Transverse colon (tissue), 4 donors: Measurements from ENCODE around the gene TNS1. TPM values are rescaled to one million over a fixed set of nuclear protein-coding genes. Genes with fewer than 3 reads are reported as not detected.

Experiments
- DNase-seq: peaks from one replicate; pipeline ENCODE4 v3.0.0-alpha.2; 2019
- H3K27ac ChIP-seq, 4 donors: fragments of 200-600 bp; sonication (generic); 2 replicates each; pipeline ENCODE4 v1.5.1; 2016 to 2018; ENCODE audit warnings: inconsistent platforms in 4 of 4
- H3K27me3 ChIP-seq: fragments of 200-600 bp; sonication (generic); 2 replicates; pipeline ENCODE4 v1.5.1; 2017; ENCODE audit warnings: inconsistent platforms
- H3K36me3 ChIP-seq, 4 donors: fragments of 200-600 bp; sonication (generic); 2 replicates each; pipeline ENCODE4 v1.5.1; 2017 to 2019; ENCODE audit warnings: inconsistent platforms in 4 of 4
- H3K4me1 ChIP-seq, 4 donors: fragments of 200-600 bp; sonication (generic); 2 replicates each; pipeline ENCODE4 v1.5.1; 2017 to 2020; ENCODE audit warnings: inconsistent platforms in 4 of 4
- H3K4me3 ChIP-seq, 4 donors: fragments of 200-600 bp; sonication (generic); 1 replicate in 1 of 4; 2 replicates in 3 of 4; pipeline versions ENCODE4 v1.5.1 to v1.6.1; 2017 to 2019; ENCODE audit warnings: inconsistent platforms in 4 of 4
- H3K9me3 ChIP-seq, 2 donors: fragments of 200-600 bp; sonication (generic); 2 replicates each; pipeline ENCODE4 v1.5.1; 2017 to 2019; ENCODE audit warnings: inconsistent platforms in 2 of 2
- CTCF ChIP-seq, 5 experiments: fragments of 200-600 bp in 3 of 5; fragments of 450-650 bp in 2 of 5; sonication (generic) in 3 of 5; IDR thresholded peaks; 1 replicate in 2 of 5; 2 replicates in 3 of 5; pipeline ENCODE4 v1.5.1; 2016 to 2017; ENCODE audit warnings: antibody characterized with exemption in 5 of 5, inconsistent platforms in 3 of 5, mild to moderate bottlenecking in 2 of 5, moderate library complexity in 1 of 5
- EP300 ChIP-seq: sonication (generic); formaldehyde crosslinking; IDR thresholded peaks from one replicate; pipeline ENCODE4 v1.6.1; 2017; ENCODE audit warnings: antibody characterized with exemption, low read depth
- POLR2A ChIP-seq: fragments of 450-650 bp; IDR thresholded peaks from one replicate; pipeline ENCODE4 v1.6.1; 2016; ENCODE audit warnings: antibody characterized with exemption, mild to moderate bottlenecking, moderate library complexity
- POLR2AphosphoS5 ChIP-seq, 3 donors: sonication (generic); formaldehyde crosslinking; IDR thresholded peaks; one replicate each; pipeline ENCODE4 v1.6.1; 2016; ENCODE audit warnings: antibody characterized with exemption in 3 of 3
- WGBS, 2 donors: methylation state at CpG; one replicate each; pipeline ENCODE4 v1.1.5; 2018; ENCODE audit warnings: low coverage in 1 of 2; 5-methylcytosine and 5-hydroxymethylcytosine counted together
- in situ Hi-C, 4 donors: fragments of 200-750 bp; cut with MboI; loops; one replicate each; pipeline versions ENCODE4 v1.15.0 to v1.15.1; 2017; ENCODE audit warnings: low sequenced_read_pairs in 3 of 4, low pct_ligation_motif_present in 1 of 4, low pct_unique_long_range_greater_than_20kb in 1 of 4
- intact Hi-C: fragments of 100-400 bp; cut with DNase I; formaldehyde crosslinking; loops from one replicate; pipeline ENCODE4 v1.15.1; 2023; ENCODE audit warnings: low total_unique reads
- total RNA-seq, 4 donors: library from RNA; depleted of rRNA; stranded (reverse); fragments of >200 nt; gene quantifications; one replicate each; pipeline ENCODE4 v1.1.0, GENCODE V29; 2016

TNS1 gene
- total RNA-seq, 4 donors from 2014 or later: 101 to 487 (median 231) TPM

- TF ChIP-seq CTCF (IDR thresholded peaks at IDR 0.05) (no peak), EP300 (no peak), POLR2A (no peak), POLR2AphosphoS5 (IDR thresholded peaks at IDR 0.05) (no peak)
- H3K27me3 ChIP-seq: peaks cover 4% of the 10 kb centered on the region
- in situ Hi-C loops: no loop called here
- H3K27ac ChIP-seq: no peak overlapping the region
- no peak for DNase-seq
- intact Hi-C loops: no loop called here
- no peaks in the 10 kb centered on the region for H3K36me3 ChIP-seq
- no peaks in the 10 kb centered on the region for H3K9me3 ChIP-seq
- H3K4me1 ChIP-seq: no peaks in the 10 kb centered on the region
- no peak overlapping the region for H3K4me3 ChIP-seq
- WGBS, 2 donors: 100% methylated on average over 3 of the region's 5 CpGs; no CpG with 5 or more reads in 1 of the 2 donors
These were observed 40.9 kb upstream of the TNS1 start for GRCh38 chr2:218043701-218044109.

- no peak overlapping the region for H3K4me3 ChIP-seq
- intact Hi-C loops: no loop called here
- no peaks in the 10 kb centered on the region for H3K4me1 ChIP-seq
- in situ Hi-C loops: no loop called here
- no peaks in the 10 kb centered on the region for H3K9me3 ChIP-seq
- TF ChIP-seq POLR2A: no peak
- no peak for TF ChIP-seq CTCF (IDR thresholded peaks at IDR 0.05)
- no peak for TF ChIP-seq POLR2AphosphoS5 (IDR thresholded peaks at IDR 0.05)
- no peak for TF ChIP-seq EP300
- no peak for DNase-seq
- WGBS, 2 donors: 90 to 100% methylated on average over 1 of the region's 1 CpG
- no peaks in the 10 kb centered on the region for H3K36me3 ChIP-seq
- peaks cover 9% of the 10 kb centered on the region for H3K27me3 ChIP-seq
- H3K27ac ChIP-seq: no peak overlapping the region
These were observed 40.3 kb upstream of the TNS1 start for GRCh38 chr2:218043100-218043499.

- in situ Hi-C loops (no loop called here), intact Hi-C loops (no loop called here)
- Histone ChIP-seq H3K36me3 (no peaks in the 10 kb centered on the region), H3K27ac (no peak overlapping the region), H3K9me3 (no peaks in the 10 kb centered on the region), H3K4me3 (no peak overlapping the region), H3K4me1 (no peaks in the 10 kb centered on the region), H3K27me3 (peaks cover 9% of the 10 kb centered on the region)
- TF ChIP-seq POLR2AphosphoS5 (IDR thresholded peaks at IDR 0.05): no peak
- no peak for TF ChIP-seq CTCF (IDR thresholded peaks at IDR 0.05)
- DNase-seq: no peak
- WGBS, 2 donors: 60 to 84% methylated on average over 2 of the region's 2 CpGs
These were observed 38.7 kb upstream of the TNS1 start for GRCh38 chr2:218041302-218042168.

GRCh38 chr2:218040883-218041282, 38.1 kb upstream of the TNS1 start:
- in situ Hi-C loops: no loop called here
- no peaks in the 10 kb centered on the region for H3K36me3 ChIP-seq
- TF ChIP-seq POLR2AphosphoS5 (IDR thresholded peaks at IDR 0.05) (no peak), CTCF (IDR thresholded peaks at IDR 0.05) (no peak), POLR2A (no peak), EP300 (no peak)
- no peaks in the 10 kb centered on the region for H3K4me1 ChIP-seq
- DNase-seq: no peak
- H3K9me3 ChIP-seq: no peaks in the 10 kb centered on the region
- no peak overlapping the region for H3K27ac ChIP-seq
- no peak overlapping the region for H3K4me3 ChIP-seq
- intact Hi-C loops: no loop called here
- H3K27me3 ChIP-seq: peaks cover 9% of the 10 kb centered on the region
- WGBS, 2 donors: 63 to 65% methylated on average over 2 of the region's 2 CpGs
